Activated B cell treated with CpG ODN at 0.5 μM for 24 hours (primary cell): ENCODE measurements around the gene PLPP7. TPM values are rescaled to one million over a fixed set of nuclear protein-coding genes. Genes with fewer than 3 reads are reported as not detected.

Experiments used
- ATAC-seq: fragments of 200-7000 bp; cut with Tn5 transposase; one replicate; pipeline ENCODE4 v1.10.0; 2021; ENCODE audit warnings: low read depth, mild to moderate bottlenecking, moderate library complexity
- CTCF ChIA-PET: fragments of 350-600 bp; sonication (Branson Sonifier 250); formaldehyde crosslinking; loops from one replicate; lab custom pipeline; 2021; ENCODE audit warnings: antibody characterized with exemption; lab: Charles Lee
- POLR2A ChIA-PET: fragments of 350-600 bp; sonication (Branson Sonifier 250); formaldehyde crosslinking; loops from one replicate; lab custom pipeline; 2021; ENCODE audit warnings: antibody characterized with exemption; lab: Charles Lee
- DNase-seq: peaks from one replicate; pipeline ENCODE4 v3.0.0; 2022
- H3K27ac Mint-ChIP-seq: one replicate; pipeline ENCODE4 v1.8.0; 2020; ENCODE audit warnings: mixed read lengths
- H3K27me3 Mint-ChIP-seq: one replicate; pipeline ENCODE4 v1.8.0; 2021; ENCODE audit warnings: mixed read lengths
- H3K36me3 Mint-ChIP-seq: one replicate; pipeline ENCODE4 v1.8.0; 2021; ENCODE audit warnings: low read depth, mixed read lengths
- H3K4me1 Mint-ChIP-seq: one replicate; pipeline ENCODE4 v1.8.0; 2021; ENCODE audit warnings: mixed read lengths
- H3K4me3 Mint-ChIP-seq: one replicate; pipeline ENCODE4 v1.8.0; 2020; ENCODE audit warnings: mild to moderate bottlenecking, mixed read lengths
- H3K9me3 Mint-ChIP-seq: one replicate; pipeline ENCODE4 v1.8.0; 2020; ENCODE audit warnings: mixed read lengths
- CTCF ChIP-seq: fragments of 200-600 bp; IDR thresholded peaks from one replicate; pipeline ENCODE4 v1.8.0; 2022; ENCODE audit warnings: antibody characterized with exemption, mild to moderate bottlenecking
- intact Hi-C: fragments of 100-400 bp; cut with micrococcal nuclease; formaldehyde crosslinking; loops from one replicate; pipeline ENCODE4 v1.15.1; 2024
- total RNA-seq: library from RNA; stranded (reverse); gene quantifications from 2 replicates; pipeline ENCODE4 v1.2.3, GENCODE V29; 2022

PLPP7 gene
- total RNA-seq, 1 donor from 2014 or later: 0.53 TPM

GRCh38 chr9:131253891-131254491 is 35.5 kb upstream of the PLPP7 start:
- H3K4me3 Mint-ChIP-seq: peak overlapping the region; percentile 72
- H3K4me1 Mint-ChIP-seq: peaks cover 50% of the 10 kb centered on the region
- POLR2A ChIA-PET: interaction anchor here (0.6 to 14.9 kb wide), 7 partner anchors 9 to 986 kb away, joined by 3 to 593 read pairs (median 5); partner anchors contain the start of gene FAM78A
- no peak for TF ChIP-seq CTCF
- H3K9me3 Mint-ChIP-seq: no peaks in the 10 kb centered on the region
- ATAC-seq (peak; percentile 18), DNase-seq (no peak)
- peaks cover 3% of the 10 kb centered on the region for H3K36me3 Mint-ChIP-seq
- CTCF ChIA-PET: interaction anchor here (1.0 to 1.4 kb wide), 3 partner anchors 17 to 22 kb away, joined by 4 to 5 read pairs (median 5); partner anchors contain the start of gene FAM78A
- H3K27me3 Mint-ChIP-seq: no peaks in the 10 kb centered on the region
- H3K27ac Mint-ChIP-seq: peak overlapping the region; percentile 100
- intact Hi-C loops: no loop called here

DNA sequence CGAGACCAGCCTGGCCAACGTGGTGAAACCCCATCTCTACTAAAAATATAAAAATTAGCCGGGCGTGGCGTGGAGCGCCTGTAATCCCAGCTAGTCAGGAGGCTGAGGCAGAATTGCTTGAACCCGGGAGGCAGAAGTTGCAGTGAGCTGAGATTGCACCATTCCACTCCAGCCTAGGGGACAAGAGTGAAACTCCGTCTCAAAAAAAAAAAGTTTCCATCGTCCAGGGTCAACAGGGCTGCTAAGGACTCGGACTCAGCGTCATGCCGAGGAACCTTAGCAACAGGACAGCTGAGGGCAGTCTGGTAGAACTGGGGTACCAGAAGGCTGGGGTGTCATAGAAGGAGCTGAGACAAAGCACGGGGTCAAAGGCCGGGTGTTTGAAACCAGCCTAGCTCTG is 34.9 kb upstream of the PLPP7 start:
- Mint-ChIP-seq H3K4me3 (peak overlapping the region; percentile 72), H3K27me3 (no peaks in the 10 kb centered on the region), H3K9me3 (no peaks in the 10 kb centered on the region), H3K27ac (peak overlapping the region; percentile 100), H3K4me1 (peaks cover 48% of the 10 kb centered on the region), H3K36me3 (peaks cover 7% of the 10 kb centered on the region)
- intact Hi-C loops: no loop called here
- DNase-seq: no peak
- CTCF ChIA-PET: interaction anchor here (1.0 to 1.4 kb wide), 3 partner anchors 16 to 22 kb away, joined by 4 to 5 read pairs (median 5); partner anchors contain the start of gene FAM78A
- ATAC-seq: no peak
- no peak for TF ChIP-seq CTCF
- POLR2A ChIA-PET: interaction anchor here (0.6 to 14.9 kb wide), 8 partner anchors 9 to 986 kb away, joined by 3 to 593 read pairs (median 4); partner anchors contain the start of gene FAM78A

DNA sequence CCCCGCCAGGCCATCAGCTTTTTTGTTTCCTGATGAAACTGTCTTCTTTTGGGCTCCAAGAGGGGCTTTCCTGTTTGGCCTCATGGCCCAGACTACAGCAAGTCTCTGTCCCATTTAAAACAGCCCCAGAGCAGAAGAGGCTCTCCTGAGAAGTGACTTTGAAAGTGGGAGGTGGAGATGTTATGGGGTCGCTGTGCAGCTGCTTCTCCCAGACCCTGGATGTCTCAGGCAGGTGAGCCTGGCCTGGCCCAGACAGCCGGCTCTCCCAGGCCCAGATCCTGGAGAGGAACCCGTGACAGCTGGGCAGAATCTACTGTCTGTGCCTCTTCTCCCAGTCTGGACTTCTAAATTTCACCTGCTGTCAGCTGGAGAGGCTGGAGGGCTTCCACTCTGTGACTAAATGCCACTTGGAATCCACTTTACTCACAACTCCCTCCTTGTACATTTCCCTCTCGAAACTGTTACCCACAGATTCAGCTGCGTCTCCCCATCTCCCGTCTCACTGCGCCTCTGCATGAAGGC is 33.8 kb upstream of the PLPP7 start:
- peak overlapping the region; percentile 95 for H3K4me3 Mint-ChIP-seq
- H3K27ac Mint-ChIP-seq: peak overlapping the region; percentile 100
- H3K9me3 Mint-ChIP-seq: no peaks in the 10 kb centered on the region
- intact Hi-C loops: loop anchor here (1.0 kb wide), 2 partner anchors 15 to 20 kb away; no protein-coding TSS in a partner anchor
- CTCF ChIA-PET: interaction anchor here (0.8 to 2.3 kb wide), 7 partner anchors 10 to 81 kb away, joined by 3 to 9 read pairs (median 4); partner anchors contain the start of gene FAM78A
- peaks cover 18% of the 10 kb centered on the region for H3K36me3 Mint-ChIP-seq
- H3K4me1 Mint-ChIP-seq: peaks cover 46% of the 10 kb centered on the region
- H3K27me3 Mint-ChIP-seq: no peaks in the 10 kb centered on the region
- ATAC-seq (no peak), DNase-seq (no peak)
- TF ChIP-seq CTCF: no peak
- POLR2A ChIA-PET: interaction anchor here (0.5 to 14.9 kb wide), 11 partner anchors 14 to 1117 kb away, joined by 3 to 593 read pairs (median 5); partner anchors contain the start of genes FAM78A, NUP214 and SETX

DNA sequence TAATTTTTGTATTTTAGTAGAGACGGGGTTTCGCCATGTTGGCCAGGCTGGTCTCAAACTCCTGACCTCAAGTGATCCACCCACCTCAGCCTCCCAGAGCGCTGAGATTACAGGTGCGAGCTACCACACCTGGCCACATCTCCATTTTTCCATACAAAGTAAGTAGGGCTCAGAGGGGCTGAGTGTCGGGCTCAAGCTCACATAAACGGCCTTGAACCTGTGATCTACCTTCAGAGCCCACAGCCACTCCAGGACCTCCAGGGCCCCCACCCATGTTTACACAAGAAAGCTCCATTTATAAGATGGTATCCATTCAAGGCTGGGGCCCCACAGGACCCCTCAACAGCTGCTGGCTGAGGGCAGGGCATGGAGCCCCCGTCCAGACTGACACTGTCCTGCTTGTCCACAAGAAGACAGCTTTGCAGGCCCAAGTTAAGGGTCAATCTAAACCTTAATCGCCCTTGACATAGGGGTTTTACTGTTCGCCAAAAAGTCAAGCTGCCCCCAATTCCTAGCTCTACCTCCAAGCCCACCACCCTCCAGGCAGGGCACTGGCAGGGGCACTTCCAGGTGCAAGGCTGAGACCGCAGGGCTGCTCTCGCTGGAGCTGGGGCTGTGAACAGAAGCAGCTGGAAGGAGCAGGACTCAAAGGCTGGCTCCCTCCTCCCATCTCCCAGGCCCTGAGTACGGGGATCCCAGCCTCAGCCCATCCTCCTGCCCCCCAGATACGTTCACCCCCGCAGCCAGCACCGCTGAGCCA is 32.1 kb upstream of the PLPP7 start:
- TF ChIP-seq CTCF: no peak
- Mint-ChIP-seq H3K9me3 (no peaks in the 10 kb centered on the region), H3K4me3 (no peak overlapping the region), H3K36me3 (peaks cover 24% of the 10 kb centered on the region), H3K27ac (peak overlapping the region; percentile 100), H3K27me3 (no peaks in the 10 kb centered on the region), H3K4me1 (peaks cover 52% of the 10 kb centered on the region)
- POLR2A ChIA-PET: interaction anchor here (1.4 to 14.9 kb wide), 5 partner anchors 16 to 132 kb away, joined by 6 to 593 read pairs (median 19); partner anchors contain the start of genes FAM78A and NUP214
- DNase-seq: no peak
- intact Hi-C loops: no loop called here
- ATAC-seq: no peak
- CTCF ChIA-PET: interaction anchor here (0.8 to 2.3 kb wide), 4 partner anchors 10 to 80 kb away, joined by 3 to 9 read pairs (median 4); no protein-coding TSS in a partner anchor
